GM18870 (cell line): ENCODE data around the gene RAB9A.
"Not testable (repeated sequence)": the region's sequence is repeated elsewhere in the genome, so short reads cannot be mapped to it uniquely, and the experiment has no call there.

Source experiments
- ATAC-seq: cut with Tn5 transposase; IDR thresholded peaks from one replicate; pipeline ENCODE4 v1.9.1; 2021; ENCODE audit warnings: moderate library complexity; ENCODE audit not compliant: unreplicated experiment

Gene RAB9A

GRCh38 chrX:13699183-13699826 lies 10.4 kb downstream of the RAB9A start:
- no peak for ATAC-seq

GRCh38 chrX:13700380-13700779 lies 11.5 kb downstream of the RAB9A start:
- no peak for ATAC-seq

GRCh38 chrX:13702111-13702789 lies 13.3 kb downstream of the RAB9A start:
- no peak for ATAC-seq

GRCh38 chrX:13703135-13703534 lies 14.2 kb downstream of the RAB9A start:
- no peak for ATAC-seq

DNA sequence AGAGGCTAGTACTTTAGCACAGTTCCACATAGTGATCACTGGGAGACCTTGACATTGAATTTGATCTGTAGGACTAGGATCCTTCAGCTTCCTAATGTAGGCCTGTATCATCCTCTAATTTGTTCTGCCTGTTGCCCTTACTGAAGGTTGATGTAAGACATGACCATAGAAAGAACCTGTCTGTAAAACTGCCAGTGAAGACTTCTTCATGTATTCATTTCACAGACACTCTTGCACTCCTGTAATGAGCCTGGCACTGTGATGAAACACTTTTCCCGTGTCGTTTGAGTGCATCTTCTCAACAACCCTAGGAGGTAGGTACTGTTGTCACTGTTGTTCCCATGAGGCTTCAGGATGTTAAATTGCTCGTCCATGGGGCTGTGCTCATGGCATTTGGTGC lies 14.7 kb downstream of the RAB9A start:
- no peak for ATAC-seq

DNA sequence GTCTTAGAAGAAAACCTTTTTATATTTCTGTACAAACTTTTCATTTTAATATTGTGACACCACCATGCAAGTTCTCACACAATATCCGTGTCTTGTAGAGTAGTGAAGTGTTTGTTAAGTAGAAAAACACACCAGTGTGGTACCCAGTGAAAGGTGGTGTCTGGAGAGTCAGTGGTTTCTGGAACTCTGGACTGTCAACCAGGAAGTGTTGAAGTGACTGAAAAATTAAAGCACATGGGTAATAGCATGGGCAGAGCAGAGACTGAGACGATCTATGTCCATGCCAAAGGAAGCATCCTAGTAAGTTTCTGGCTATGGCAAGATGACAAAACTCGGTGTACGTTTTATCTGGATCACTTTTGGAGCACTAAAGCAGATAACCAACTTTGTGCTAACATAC lies 22.2 kb downstream of the RAB9A start:
- no peak for ATAC-seq

DNA sequence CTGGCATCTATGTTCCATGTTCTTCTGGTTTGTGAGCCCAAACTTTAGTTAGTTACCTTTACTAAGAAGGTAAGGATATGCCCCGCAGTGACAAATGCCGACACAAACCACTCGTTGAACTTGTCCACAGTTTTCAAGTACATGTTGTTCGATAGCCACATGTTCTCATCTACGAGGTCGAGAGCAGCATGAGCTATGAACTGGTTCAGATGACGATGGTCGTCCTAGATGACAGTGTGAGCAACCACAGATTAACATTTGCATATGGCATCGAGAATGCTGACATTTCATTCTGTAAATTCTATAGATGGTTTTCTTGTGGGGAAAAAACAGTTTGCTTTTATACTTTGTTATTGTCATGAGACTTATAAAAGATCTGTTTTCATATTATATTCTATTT lies 27.5 kb downstream of the RAB9A start:
- ATAC-seq = no peak

GRCh38 chrX:13716905-13717304 lies 28.0 kb downstream of the RAB9A start:
- ATAC-seq = no peak

DNA sequence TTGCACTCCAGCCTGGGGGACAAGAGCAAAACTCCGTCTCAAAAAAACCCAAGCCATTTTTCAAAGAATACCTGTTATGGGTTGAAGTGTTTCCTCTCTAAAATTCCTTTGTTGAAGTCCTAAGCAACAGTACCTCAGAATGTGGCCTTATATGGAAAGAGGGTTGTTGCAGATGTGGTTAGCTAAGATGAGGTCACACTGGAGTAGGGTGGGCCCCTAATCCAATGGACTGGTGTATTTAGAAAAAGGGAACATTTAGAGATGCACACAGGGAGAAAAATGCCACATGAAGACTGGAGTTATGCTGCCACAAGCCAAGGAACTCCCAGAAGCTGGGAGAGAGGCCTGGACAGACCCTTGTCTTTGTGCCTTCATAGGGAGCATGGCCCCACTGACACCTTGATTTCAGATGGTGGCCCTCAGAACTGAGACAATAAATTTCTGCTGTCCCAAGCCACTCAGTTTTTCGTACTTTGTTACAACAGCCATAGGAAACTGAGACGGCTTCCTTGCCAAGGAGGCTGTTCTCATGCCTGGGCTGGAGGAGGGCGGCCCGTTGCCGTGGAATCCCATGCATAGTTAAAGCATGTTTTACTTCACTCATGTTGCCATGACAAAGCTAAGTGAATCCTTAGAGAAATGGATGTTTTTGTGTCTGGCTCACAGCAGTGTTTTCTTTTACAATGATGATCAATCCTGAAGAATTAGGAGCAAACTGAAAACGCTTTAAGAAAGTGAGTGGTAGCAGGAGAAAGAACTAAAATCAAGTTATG lies 29.0 kb downstream of the RAB9A start:
- no peak for ATAC-seq

DNA sequence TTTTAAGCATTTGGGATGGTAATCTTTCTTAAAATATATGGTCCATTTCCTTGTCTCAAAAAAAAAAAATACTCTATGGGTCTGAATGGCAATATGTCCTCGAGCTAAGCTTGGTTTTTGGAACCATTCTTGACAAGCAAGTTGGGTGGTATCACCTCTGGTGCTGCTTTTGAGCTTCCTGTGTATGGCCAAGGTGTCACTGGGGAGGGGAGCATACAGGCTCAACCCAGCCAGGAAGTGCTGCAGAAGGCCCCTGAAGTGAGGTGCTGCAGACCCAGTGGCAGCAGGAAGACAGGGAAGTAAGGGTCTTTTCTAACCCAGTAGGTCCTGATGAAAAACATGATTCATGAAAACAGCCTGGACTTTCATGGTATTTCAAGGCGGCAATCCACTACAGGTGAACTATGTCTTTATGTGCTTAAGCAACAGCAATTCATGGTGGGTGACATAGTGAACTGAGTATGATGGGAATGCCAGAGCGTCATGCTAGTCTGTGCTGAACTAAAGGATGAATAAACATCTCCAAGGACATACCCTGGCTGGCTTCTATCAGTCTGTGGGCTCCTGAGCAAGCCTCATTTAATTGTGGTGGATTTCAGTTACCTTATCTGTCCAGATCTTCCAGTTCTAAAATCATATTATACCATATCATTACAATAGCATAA lies 30.4 kb downstream of the RAB9A start:
- ATAC-seq = no peak

DNA sequence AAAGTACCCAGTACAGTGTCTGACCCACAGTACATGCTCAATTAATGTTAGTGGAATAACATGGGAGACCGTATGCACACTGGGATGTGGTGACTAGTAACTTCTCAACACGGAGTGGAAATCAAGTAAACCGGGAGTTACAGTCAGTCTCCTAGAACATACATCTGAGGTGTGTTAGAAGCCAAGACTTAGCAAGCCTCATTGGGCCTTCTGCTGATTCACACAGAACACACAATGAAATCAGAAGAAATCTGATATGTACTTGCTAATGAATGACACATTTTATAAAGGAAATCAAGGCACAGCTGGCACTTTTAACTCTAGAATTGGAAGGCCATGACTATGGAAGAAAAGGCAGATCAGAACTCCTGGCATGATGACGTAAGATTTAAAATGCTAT lies 32.4 kb downstream of the RAB9A start:
- ATAC-seq = no peak

DNA sequence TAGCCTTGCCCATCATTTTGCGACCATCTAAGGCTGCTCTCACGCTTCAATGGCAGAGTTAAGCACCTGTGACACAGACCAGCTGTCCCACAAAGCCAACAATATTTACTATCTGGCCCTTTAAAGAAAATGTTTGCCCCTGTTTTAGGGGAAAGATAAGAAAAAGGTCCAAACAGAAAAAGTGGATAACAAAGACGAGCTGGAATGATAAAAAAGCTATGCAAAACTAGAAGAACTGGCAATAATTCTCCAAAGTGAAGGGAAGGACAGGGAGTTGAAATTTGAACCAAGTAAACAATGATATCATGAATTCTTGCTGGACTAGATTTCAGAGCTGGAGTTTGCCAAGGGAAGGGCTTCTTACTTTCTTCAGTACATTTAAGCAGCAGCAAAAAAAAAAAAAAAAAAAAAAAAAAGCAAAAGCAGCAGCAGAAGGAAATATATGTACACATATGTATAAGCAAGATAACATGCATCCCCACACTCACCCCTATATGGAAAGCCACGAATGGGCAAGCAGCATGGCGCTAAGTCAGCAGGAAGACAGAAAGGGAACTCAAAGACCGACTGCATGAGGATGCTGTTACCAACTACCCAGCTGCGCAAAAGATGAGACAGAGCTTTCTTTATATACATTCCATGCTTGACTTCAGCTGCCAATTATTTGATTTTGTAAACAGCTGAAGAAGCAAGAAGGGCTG lies 33.0 kb downstream of the RAB9A start:
- ATAC-seq = no peak

DNA sequence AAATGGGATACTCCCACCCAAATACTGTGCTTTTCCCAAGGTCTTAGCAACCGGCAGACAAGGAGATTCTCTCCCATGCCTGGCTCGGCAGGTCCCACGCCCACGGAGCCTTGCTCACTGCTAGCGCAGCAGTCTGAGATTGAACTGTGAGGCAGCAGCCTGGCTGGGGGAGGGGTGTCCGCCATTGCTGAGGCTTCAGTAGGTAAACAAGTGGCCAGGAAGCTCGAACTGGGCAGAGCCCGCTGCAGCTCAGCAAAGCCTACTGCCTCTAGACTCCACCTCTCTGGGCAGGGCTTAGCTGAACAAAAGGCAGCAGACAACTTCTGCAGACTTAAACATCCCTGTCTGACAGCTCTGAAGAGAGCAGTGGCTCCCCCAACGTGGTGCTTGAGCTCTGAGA lies 36.0 kb downstream of the RAB9A start:
- ATAC-seq = not testable (repeated sequence)

DNA sequence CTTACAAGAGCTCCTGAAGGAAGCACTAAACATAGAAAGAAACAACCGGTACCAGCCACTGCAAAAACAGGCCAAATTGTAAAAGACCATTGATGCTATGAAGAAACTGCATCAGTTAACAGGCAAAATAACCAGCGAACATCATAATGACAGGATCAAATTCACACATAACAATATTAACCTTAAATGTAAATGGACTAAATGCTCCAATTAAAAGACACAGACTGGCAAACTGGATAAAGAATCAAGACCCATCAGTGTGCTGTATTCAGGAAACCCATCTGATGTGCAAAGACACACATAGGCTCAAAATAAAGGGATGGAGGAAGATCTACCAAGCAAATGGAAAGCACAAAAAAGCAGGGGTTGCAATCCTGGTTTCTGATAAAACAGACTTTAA lies 37.7 kb downstream of the RAB9A start:
- ATAC-seq = not testable (repeated sequence)

GRCh38 chrX:13730523-13730922 lies 41.6 kb downstream of the RAB9A start:
- ATAC-seq = not testable (repeated sequence)

DNA sequence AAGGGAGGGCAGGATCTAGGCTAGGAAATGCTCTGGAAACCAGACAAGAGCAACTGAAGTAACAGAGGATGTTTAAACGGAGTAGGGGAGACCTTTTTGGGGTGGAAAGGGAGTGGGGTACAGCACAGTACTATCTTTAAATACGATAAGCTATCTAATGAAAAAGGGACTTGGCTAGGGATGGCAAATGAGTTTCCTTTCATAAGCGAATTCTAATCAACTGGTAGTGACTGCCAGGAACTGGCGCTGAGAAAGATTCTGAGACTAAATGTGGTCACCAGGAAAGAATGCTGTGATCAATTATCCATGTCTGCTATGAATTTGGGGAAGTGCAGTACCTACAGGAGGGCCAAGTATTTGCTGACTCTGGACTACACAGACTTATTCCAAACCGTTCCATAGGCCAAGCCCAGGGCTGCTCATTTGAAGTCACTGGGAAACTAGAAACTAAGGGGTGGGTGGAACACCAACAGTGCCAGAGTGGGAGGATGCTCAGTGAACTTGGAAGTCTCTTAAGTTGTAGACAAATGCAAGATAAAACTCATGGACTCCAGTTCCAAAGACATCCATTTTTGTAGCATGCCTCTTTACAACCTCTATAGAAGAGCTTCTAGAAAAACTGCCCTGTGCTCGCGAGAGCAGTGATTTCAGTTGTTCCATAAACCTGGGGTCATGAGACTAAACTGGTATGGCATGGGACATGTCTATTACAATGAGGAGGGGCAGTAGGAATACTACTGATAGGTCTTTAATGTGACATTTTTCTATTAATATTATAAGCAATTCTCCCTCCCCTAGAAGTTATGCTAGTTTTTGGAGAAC lies 43.5 kb downstream of the RAB9A start:
- no peak for ATAC-seq

DNA sequence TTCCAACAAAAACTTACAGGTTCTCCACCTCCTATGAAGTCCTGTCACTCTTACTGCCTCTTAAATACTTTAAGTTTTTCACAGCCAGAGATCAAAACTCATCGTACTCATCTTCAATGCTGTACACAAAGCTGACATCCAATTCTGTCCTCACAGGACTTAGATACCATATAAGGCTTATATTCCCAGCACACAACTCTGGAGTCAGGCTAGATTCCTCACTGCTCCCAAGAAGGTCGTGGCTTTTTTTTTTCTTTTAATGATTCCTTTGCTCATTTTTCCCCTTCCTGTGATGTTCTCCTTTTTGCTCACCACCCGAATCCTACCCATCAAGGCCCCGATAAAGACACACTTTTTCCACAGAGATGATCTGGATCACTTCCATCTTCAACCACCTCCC lies 44.6 kb downstream of the RAB9A start:
- ATAC-seq = no peak

GRCh38 chrX:13734278-13735172 lies 45.6 kb downstream of the RAB9A start, which contains the start of the genes OFD1 and TRAPPC2:
Gene OFD1, plus strand, starts transcription at chrX:13734748. Its CDS starts 324 bp downstream, at chrX:13735072.
Gene TRAPPC2, minus strand, starts transcription at chrX:13734620. Its CDS starts 14,657 bp downstream, at chrX:13719963.
- peak; percentile 87 for ATAC-seq

- ATAC-seq = no peak
Observed at GRCh38 chrX:13741695-13742094, 52.8 kb downstream of the RAB9A start.
